HEK293T (cell line): Measurements from ENCODE around the gene GRM5.

Experiments used
- BHLHE40 ChIP-seq: fragments of 450-650 bp; IDR thresholded peaks from 2 replicates; pipeline ENCODE4 v1.6.1; 2016; ENCODE audit warnings: mild to moderate bottlenecking, moderate library complexity, borderline replicate concordance
- CTBP1 ChIP-seq: fragments of 450-650 bp; IDR thresholded peaks from 2 replicates; pipeline ENCODE4 v1.6.1; 2016; ENCODE audit warnings: borderline replicate concordance
- ELF4 ChIP-seq: fragments of 450-650 bp; IDR thresholded peaks from 2 replicates; pipeline ENCODE4 v1.6.1; 2017; ENCODE audit warnings: antibody characterized with exemption
- FOXA1 ChIP-seq: fragments of 450-650 bp; IDR thresholded peaks from 2 replicates; pipeline ENCODE4 v1.6.1; 2016; ENCODE audit warnings: mild to moderate bottlenecking
- FOXK2 ChIP-seq: fragments of 450-650 bp; IDR thresholded peaks from 2 replicates; pipeline ENCODE4 v1.6.1; 2016; ENCODE audit warnings: mild to moderate bottlenecking
- FOXM1 ChIP-seq: fragments of 450-650 bp; IDR thresholded peaks from 2 replicates; pipeline ENCODE4 v1.6.1; 2017; ENCODE audit warnings: mild to moderate bottlenecking, borderline replicate concordance
- HDGF ChIP-seq: fragments of 450-650 bp; IDR thresholded peaks from 2 replicates; pipeline ENCODE4 v1.6.1; 2017; ENCODE audit warnings: antibody characterized with exemption, borderline replicate concordance
- L3MBTL2 ChIP-seq: fragments of 450-650 bp; conservative IDR thresholded peaks from 2 replicates; pipeline ENCODE4 v1.6.1; 2016; ENCODE audit warnings: mild to moderate bottlenecking
- PKNOX1 ChIP-seq: fragments of 450-650 bp; IDR thresholded peaks from 2 replicates; pipeline ENCODE4 v1.6.1; 2016
- SP1 ChIP-seq: fragments of 450-650 bp; IDR thresholded peaks from 2 replicates; pipeline ENCODE4 v1.6.1; 2017
- SUZ12 ChIP-seq: fragments of 450-650 bp; IDR thresholded peaks from 2 replicates; pipeline ENCODE4 v1.6.1; 2016; ENCODE audit warnings: mild to moderate bottlenecking
- ZNF384 ChIP-seq: fragments of 450-650 bp; IDR thresholded peaks from 2 replicates; pipeline ENCODE4 v1.6.1; 2016

GRCh38 chr11:88950975-88951374 is 114.8 kb downstream of the GRM5 start:
- no peak for TF ChIP-seq SUZ12
- TF ChIP-seq ZNF384 = no peak
- TF ChIP-seq CTBP1 = no peak
- TF ChIP-seq BHLHE40 = no peak
- TF ChIP-seq FOXA1 = no peak
- no peak for TF ChIP-seq FOXK2
- TF ChIP-seq FOXM1 = no peak
- TF ChIP-seq SP1 = no peak
- TF ChIP-seq ELF4 = no peak
- no peak for TF ChIP-seq HDGF
- TF ChIP-seq L3MBTL2 = no peak
- TF ChIP-seq PKNOX1 = no peak
